B cell (primary cell): ENCODE results near the gene PEAK1.

Experiments
- EZH2 ChIP-seq: IDR thresholded peaks from 2 replicates; pipeline ENCODE4 v1.6.1; 2012; ENCODE audit warnings: borderline replicate concordance, low read depth, mild to moderate bottlenecking, moderate library complexity, low read length; ENCODE audit not compliant: insufficient read depth, poor library complexity, severe bottlenecking
- TF ChIP-seq, protein P1 (sequence below): fragments of 200-600 bp; IDR thresholded peaks from one replicate; pipeline ENCODE4 v1.8.0; 2022; ENCODE audit warnings: antibody characterized with exemption, mild to moderate bottlenecking

DNA sequence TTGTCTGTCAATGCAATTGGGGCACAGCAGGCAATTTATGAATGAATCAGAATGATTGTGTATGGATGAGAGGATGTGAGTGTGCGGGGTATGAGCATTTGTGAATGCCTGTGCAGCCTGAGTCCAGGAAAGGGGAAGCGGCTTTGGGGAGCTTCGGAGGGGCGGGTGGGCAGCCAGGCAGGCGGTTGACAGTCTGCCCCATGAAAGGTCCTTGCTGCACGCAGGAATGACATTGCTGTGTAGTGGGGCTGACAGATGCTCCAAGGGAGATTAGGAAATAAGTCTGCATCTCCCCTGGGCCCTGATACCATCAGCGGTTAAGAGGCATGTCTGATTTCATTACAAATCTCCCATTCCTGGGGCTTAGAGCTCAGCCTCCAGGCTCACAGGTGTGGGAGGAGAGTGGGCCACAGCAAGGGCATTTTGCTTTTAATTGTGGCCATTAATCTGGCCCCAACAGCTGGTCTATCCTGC is 322.6 kb downstream of the PEAK1 start:
- TF ChIP-seq, protein P1, sequence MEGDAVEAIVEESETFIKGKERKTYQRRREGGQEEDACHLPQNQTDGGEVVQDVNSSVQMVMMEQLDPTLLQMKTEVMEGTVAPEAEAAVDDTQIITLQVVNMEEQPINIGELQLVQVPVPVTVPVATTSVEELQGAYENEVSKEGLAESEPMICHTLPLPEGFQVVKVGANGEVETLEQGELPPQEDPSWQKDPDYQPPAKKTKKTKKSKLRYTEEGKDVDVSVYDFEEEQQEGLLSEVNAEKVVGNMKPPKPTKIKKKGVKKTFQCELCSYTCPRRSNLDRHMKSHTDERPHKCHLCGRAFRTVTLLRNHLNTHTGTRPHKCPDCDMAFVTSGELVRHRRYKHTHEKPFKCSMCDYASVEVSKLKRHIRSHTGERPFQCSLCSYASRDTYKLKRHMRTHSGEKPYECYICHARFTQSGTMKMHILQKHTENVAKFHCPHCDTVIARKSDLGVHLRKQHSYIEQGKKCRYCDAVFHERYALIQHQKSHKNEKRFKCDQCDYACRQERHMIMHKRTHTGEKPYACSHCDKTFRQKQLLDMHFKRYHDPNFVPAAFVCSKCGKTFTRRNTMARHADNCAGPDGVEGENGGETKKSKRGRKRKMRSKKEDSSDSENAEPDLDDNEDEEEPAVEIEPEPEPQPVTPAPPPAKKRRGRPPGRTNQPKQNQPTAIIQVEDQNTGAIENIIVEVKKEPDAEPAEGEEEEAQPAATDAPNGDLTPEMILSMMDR, result no peak
- TF ChIP-seq EZH2, result no peak
